NCI-H2227 (cell line): ENCODE measurements around the gene MR1.
A peak's percentile ranks its signal among the peaks of the same experiment; 100 is the strongest.

ENCODE experiments used
- DNase-seq: peaks from one replicate; lab custom pipeline; 2025; ENCODE audit not compliant: unreplicated experiment; lab: John Stamatoyannopoulos, UW

MR1 gene

DNA sequence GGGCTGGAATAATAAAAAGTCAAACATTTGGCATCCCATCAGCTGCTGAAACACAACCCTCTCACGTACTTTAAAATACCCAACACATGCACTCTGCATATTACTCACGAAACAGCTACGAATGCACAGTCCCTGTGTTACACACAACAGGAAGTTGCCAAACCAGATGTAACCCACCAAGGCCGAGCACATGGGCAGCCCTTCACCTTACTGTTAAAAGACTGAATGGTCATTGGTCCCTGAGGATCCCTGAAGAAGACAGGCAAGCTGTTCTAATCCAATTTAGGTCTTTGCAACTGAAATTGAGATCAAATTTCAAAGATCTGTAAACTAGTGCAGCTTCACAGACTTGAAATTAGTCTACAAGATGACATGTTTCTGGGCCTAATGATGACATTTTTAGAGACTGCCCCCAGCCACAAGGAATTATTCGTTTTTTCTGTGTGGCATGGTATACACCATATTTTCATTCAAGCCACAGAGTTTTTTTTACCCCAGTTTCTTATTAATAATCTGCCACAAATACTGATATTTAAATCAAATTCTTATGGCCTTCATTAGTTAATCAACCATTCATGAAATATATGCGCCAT, 29.1 kb downstream of the MR1 start:
- no peak for DNase-seq

GRCh38 chr1:181064011-181064623, 30.3 kb downstream of the MR1 start:
- peak; percentile 24 for DNase-seq

GRCh38 chr1:181064702-181065101, 30.9 kb downstream of the MR1 start:
- no peak for DNase-seq

- DNase-seq, result no peak
These were observed 39.9 kb downstream of the MR1 start for GRCh38 chr1:181073638-181074037.

GRCh38 chr1:181075766-181076350, 42.1 kb downstream of the MR1 start:
- DNase-seq, result no peak

GRCh38 chr1:181076852-181077251, 43.1 kb downstream of the MR1 start:
- DNase-seq, result no peak

GRCh38 chr1:181077576-181078242, 43.9 kb downstream of the MR1 start:
- DNase-seq, result no peak

DNA sequence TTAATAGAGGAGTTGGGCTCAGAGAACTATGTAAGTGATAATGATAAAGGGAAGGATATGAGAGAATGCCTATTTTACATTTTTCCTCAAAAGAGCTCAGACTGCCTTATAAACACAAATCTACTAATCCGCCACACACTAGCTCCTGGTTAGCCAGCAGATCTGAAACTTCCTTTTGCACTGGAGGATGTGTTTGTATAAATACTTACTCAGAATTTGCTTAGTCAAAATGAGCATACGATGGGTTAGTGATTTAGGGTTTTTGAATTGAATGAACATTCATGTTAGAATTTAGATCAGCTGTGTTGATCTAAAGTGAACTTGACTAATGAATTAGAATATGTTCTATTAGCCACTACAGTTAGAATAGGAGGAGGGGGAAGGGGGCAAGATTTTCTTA, 45.6 kb downstream of the MR1 start:
- DNase-seq, result no peak

- DNase-seq, result no peak
These were observed 46.1 kb downstream of the MR1 start for GRCh38 chr1:181079920-181080319.

DNA sequence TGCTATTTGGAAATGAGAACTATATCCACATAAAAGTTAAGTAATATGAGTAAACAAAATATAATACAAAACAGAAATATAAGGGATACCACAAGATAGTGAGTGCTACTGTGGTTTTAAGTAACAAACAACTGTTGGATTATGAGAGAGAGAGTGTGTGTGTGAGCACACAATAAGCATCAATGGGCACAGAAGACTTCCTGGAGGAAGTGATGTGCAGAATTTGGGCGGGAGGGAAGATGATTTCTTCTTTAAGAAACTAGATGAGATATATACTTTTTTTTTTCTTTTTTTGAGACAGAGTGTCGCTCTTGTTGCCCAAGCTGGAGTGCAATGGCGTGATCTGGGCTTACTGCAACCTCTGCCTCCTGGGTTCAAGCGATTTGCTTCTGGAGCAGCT, 46.8 kb downstream of the MR1 start:
- DNase-seq, result no peak

- peak; percentile 44 for DNase-seq
These were observed 47.6 kb downstream of the MR1 start for GRCh38 chr1:181081395-181081794.

- DNase-seq, result no peak
These were observed 50.2 kb downstream of the MR1 start for GRCh38 chr1:181083842-181084605.

DNA sequence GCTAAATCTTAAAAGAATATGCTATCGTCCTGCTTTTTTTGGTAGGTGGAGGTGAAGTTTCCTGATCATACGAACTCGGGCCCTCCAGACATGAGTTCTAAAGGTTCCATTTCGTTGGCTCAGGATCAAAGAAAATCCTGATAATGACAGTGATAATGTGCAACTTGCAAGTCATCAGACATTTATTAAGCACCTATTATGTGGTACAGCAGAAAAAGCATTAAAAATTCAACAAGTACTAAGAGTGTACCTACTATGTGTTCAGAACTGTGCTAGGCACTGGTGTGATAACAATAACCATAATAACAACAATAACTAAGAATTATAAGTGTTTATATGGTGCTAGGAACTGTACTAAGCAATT, 50.8 kb downstream of the MR1 start:
- no peak for DNase-seq

GRCh38 chr1:181086091-181086490, 52.3 kb downstream of the MR1 start:
- no peak for DNase-seq

DNA sequence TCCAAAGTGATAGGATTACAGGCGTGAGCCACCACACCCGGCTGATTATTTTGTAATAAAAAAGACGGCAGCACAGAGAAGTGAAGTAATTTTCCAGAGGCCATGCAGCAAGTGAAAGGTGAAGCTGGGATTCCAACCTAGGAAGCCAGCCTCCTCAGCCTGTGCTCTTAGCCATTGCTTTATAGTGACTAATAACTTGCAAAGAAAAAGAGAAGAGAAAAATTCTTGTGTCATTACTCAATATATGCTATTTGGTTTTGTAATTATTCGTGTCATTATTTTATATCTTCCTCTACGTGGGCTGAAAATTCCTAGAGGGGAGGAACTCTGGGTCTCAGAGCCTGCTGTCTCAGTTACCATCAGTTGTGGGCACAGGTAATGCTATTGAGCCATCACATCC, 53.1 kb downstream of the MR1 start:
- DNase-seq, result no peak

- DNase-seq, result no peak
These were observed 53.7 kb downstream of the MR1 start for GRCh38 chr1:181087400-181087901.

- DNase-seq, result peak; percentile 98
These were observed 54.6 kb downstream of the MR1 start, which contains the start of gene IER5 for GRCh38 chr1:181088079-181089016. IER5 (plus strand) TSS chr1:181088700; CDS start chr1:181088903, 203 bp downstream.

GRCh38 chr1:181089017-181089675, 55.4 kb downstream of the MR1 start:
- no peak for DNase-seq

DNA sequence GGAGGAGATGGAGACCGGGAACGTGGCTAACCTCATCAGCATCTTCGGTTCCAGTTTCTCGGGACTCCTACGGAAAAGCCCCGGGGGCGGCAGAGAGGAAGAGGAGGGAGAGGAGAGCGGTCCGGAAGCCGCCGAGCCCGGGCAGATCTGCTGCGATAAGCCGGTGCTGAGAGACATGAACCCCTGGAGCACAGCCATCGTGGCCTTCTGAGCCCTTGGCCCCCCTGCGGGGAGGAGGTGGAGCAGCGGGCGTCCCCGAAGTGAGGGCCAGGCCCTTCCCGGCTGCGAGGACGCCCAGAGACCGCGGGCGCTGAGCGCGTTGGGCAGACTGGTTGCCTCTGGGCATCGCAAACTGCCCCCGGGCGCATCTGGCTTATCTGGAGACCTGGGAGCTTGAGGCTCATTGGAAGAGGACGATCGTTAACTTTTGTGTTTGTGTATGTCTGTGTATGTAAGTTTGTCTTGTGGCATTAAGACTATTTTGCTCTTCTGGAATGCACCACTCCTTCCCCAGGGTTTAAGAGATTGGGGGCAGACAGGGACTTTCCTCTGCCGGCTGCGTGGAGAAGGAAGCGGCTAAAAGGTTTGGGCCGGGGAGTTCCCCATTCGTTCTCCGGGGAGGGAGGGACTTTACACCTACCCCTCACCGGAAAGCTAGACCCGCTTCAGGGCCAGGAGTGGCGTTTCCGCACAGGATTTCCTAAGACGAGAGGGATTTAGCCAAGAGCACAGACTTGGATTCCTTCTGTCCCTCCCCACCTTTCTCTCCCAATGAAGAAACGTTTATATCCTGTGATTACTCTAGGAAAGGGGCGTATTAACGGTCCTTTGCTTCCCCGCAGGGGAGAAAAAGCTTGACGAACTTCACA, 56.1 kb downstream of the MR1 start:
- peak; percentile 68 for DNase-seq
